WTC11 (cell line): ENCODE measurements around the gene SMIM5. TPM values are rescaled to one million over a fixed set of nuclear protein-coding genes. Genes with fewer than 3 reads are reported as not detected.

Source experiments
- ATAC-seq: fragments of 200-7000 bp; cut with Tn5 transposase; 2 replicates; pipeline ENCODE4 v1.10.0; 2021; ENCODE audit warnings: mild to moderate bottlenecking, moderate library complexity
- CTCF ChIA-PET: fragments of 300-600 bp; sonication (Branson Sonifier 250); formaldehyde crosslinking; loops from one replicate; lab custom pipeline; 2021; ENCODE audit warnings: antibody characterized with exemption; lab: Charles Lee
- POLR2A ChIA-PET: fragments of 350-600 bp; sonication (Branson Sonifier 250); formaldehyde crosslinking; loops from one replicate; lab custom pipeline; 2021; ENCODE audit warnings: antibody characterized with exemption; lab: Charles Lee
- DNase-seq: peaks from one replicate; pipeline ENCODE4 v3.0.0; 2021; ENCODE audit warnings: low spot score
- H3K27ac Mint-ChIP-seq: 2 replicates; pipeline ENCODE4 v1.8.0; 2021; ENCODE audit warnings: mixed read lengths
- H3K27me3 Mint-ChIP-seq: 2 replicates; pipeline ENCODE4 v1.8.0; 2021; ENCODE audit warnings: low read depth, mild to moderate bottlenecking, moderate library complexity, mixed read lengths
- H3K36me3 Mint-ChIP-seq: 2 replicates; pipeline ENCODE4 v1.8.0; 2021; ENCODE audit warnings: mixed read lengths
- H3K4me1 Mint-ChIP-seq: 2 replicates; pipeline ENCODE4 v1.8.0; 2022; ENCODE audit warnings: mixed read lengths
- H3K4me3 Mint-ChIP-seq: 2 replicates; pipeline ENCODE4 v1.8.0; 2021; ENCODE audit warnings: mild to moderate bottlenecking, moderate library complexity, mixed read lengths
- H3K9me3 Mint-ChIP-seq: 2 replicates; pipeline ENCODE4 v1.8.0; 2021; ENCODE audit warnings: mixed read lengths
- ESRRA ChIP-seq: sonication (generic); formaldehyde crosslinking; IDR thresholded peaks from 2 replicates; pipeline ENCODE4 v1.8.1; 2022; ENCODE audit warnings: mild to moderate bottlenecking, missing genetic modification reagents, borderline replicate concordance
- HMGA2 ChIP-seq: fragments of 250-450 bp; sonication (Bioruptor Pico); IDR thresholded peaks from 2 replicates; pipeline ENCODE4 v1.4.0; 2021; ENCODE audit warnings: mild to moderate bottlenecking, moderate library complexity
- IRF2 ChIP-seq: sonication (generic); formaldehyde crosslinking; IDR thresholded peaks from 2 replicates; pipeline ENCODE4 v1.8.0; 2022; ENCODE audit warnings: low read depth, missing genetic modification reagents, borderline replicate concordance
- JAZF1 ChIP-seq: fragments of 250-450 bp; sonication (Bioruptor Pico); IDR thresholded peaks from 2 replicates; pipeline ENCODE4 v1.9.0; 2021; ENCODE audit warnings: moderate library complexity, mild to moderate bottlenecking, inconsistent platforms
- MYBL2 ChIP-seq: sonication (generic); formaldehyde crosslinking; IDR thresholded peaks from 2 replicates; pipeline ENCODE4 v1.8.1; 2023; ENCODE audit warnings: mild to moderate bottlenecking, moderate library complexity, missing genetic modification reagents
- PRDM15 ChIP-seq: sonication (generic); formaldehyde crosslinking; IDR thresholded peaks from 2 replicates; pipeline ENCODE4 v1.8.0; 2022; ENCODE audit warnings: missing genetic modification reagents
- RORB ChIP-seq: fragments of 250-450 bp; sonication (Bioruptor Pico); IDR thresholded peaks from 2 replicates; pipeline ENCODE4 v1.9.0; 2021; ENCODE audit warnings: mild to moderate bottlenecking
- TEAD1 ChIP-seq: sonication (generic); formaldehyde crosslinking; IDR thresholded peaks from 2 replicates; pipeline ENCODE4 v1.8.0; 2022; ENCODE audit warnings: mild to moderate bottlenecking, missing genetic modification reagents
- ZNF263 ChIP-seq: sonication (generic); formaldehyde crosslinking; IDR thresholded peaks from 2 replicates; pipeline ENCODE4 v1.8.1; 2022; ENCODE audit warnings: low read depth, mild to moderate bottlenecking, moderate library complexity, missing genetic modification reagents
- ZNF281 ChIP-seq: sonication (generic); formaldehyde crosslinking; IDR thresholded peaks from 2 replicates; pipeline ENCODE4 v1.8.0; 2023; ENCODE audit warnings: mild to moderate bottlenecking, missing genetic modification reagents
- ZNF532 ChIP-seq: fragments of 250-450 bp; sonication (Bioruptor Pico); IDR thresholded peaks from 2 replicates; pipeline ENCODE4 v1.9.0; 2021; ENCODE audit warnings: mild to moderate bottlenecking, borderline replicate concordance
- ZNF671 ChIP-seq: fragments of 250-450 bp; sonication (Bioruptor Pico); IDR thresholded peaks from 2 replicates; pipeline ENCODE4 v1.8.0; 2021; ENCODE audit warnings: mild to moderate bottlenecking
- total RNA-seq: library from RNA; stranded (reverse); gene quantifications from 3 replicates; pipeline ENCODE4 v1.2.3, GENCODE V29; 2021
- TF ChIP-seq, protein P1 (sequence below): fragments of 250-450 bp; sonication (Bioruptor Pico); IDR thresholded peaks from 2 replicates; pipeline ENCODE4 v1.8.0; 2021; ENCODE audit warnings: mild to moderate bottlenecking
- TF ChIP-seq, protein P2 (sequence below): sonication (generic); formaldehyde crosslinking; IDR thresholded peaks from 2 replicates; pipeline ENCODE4 v1.8.0; 2022; ENCODE audit warnings: mild to moderate bottlenecking, missing genetic modification reagents
- TF ChIP-seq, protein P3 (sequence below): fragments of 250-450 bp; sonication (Bioruptor Pico); conservative IDR thresholded peaks from 2 replicates; pipeline ENCODE4 v1.9.0; 2021; ENCODE audit warnings: mild to moderate bottlenecking

The SMIM5 gene
- total RNA-seq, 1 experiment from 2014 or later = not detected

DNA sequence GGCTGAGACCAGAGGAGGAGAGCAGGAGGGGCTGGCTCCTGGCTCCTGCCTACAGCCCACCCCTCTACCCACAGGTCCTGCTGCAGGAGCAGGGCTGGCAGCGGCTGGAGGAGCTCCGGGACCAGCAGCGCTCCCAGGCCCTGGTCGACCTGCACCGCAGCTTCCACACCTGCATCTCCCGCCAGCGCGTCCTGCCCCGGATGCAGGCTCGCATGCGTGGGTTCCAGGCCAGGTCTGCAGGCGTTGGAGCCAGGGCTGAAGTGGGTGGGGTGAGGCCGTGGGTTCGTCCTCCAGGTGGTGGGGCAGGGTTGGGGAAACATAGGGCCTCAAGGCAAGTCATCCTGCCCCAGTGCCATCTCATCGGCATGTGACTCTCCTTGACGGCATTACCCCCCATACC, 27.4 kb upstream of the SMIM5 start (continued):
- no peak for TF ChIP-seq ZNF532 (CRISPR knock-in tag)
- TF ChIP-seq MYBL2 = no peak
- TF ChIP-seq ZNF671 (CRISPR knock-in tag) = no peak
- TF ChIP-seq ESRRA = no peak
- TF ChIP-seq ZNF263 (CRISPR knock-in tag) = no peak
- TF ChIP-seq JAZF1 (CRISPR knock-in tag) = no peak
- TF ChIP-seq, protein P1, sequence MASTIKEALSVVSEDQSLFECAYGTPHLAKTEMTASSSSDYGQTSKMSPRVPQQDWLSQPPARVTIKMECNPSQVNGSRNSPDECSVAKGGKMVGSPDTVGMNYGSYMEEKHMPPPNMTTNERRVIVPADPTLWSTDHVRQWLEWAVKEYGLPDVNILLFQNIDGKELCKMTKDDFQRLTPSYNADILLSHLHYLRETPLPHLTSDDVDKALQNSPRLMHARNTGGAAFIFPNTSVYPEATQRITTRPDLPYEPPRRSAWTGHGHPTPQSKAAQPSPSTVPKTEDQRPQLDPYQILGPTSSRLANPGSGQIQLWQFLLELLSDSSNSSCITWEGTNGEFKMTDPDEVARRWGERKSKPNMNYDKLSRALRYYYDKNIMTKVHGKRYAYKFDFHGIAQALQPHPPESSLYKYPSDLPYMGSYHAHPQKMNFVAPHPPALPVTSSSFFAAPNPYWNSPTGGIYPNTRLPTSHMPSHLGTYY = no peak
- TF ChIP-seq, all 79 proteins: peak for 0

GRCh38 chr17:75607086-75607485, 26.1 kb upstream of the SMIM5 start:
- no peak overlapping the region for H3K27ac Mint-ChIP-seq
- DNase-seq (no peak), ATAC-seq (no peak)
- no peak for TF ChIP-seq TEAD1 (CRISPR knock-in tag)
- TF ChIP-seq HMGA2 (CRISPR knock-in tag) = 0 out of 2 replicates have a peak, but pooled peaks have one; percentile 34
- no peaks in the 10 kb centered on the region for H3K27me3 Mint-ChIP-seq
- H3K4me3 Mint-ChIP-seq = no peak overlapping the region
- CTCF ChIA-PET = interaction anchor here (0.6 to 1.0 kb wide), 2 partner anchors 18 to 159 kb away, joined by 3 to 5 read pairs; no protein-coding TSS in a partner anchor
- H3K36me3 Mint-ChIP-seq = no peaks in the 10 kb centered on the region
- POLR2A ChIA-PET = no interaction called here
- no peaks in the 10 kb centered on the region for H3K4me1 Mint-ChIP-seq
- no peaks in the 10 kb centered on the region for H3K9me3 Mint-ChIP-seq

GRCh38 chr17:75610103-75610984, 22.9 kb upstream of the SMIM5 start:
- ChIA-PET POLR2A (no interaction called here), CTCF (interaction anchor here (0.8 to 19.0 kb wide), 8 partner anchors 9 to 138 kb away, joined by 3 to 304 read pairs (median 6); partner anchors contain the start of gene SMIM5)
- H3K27me3 Mint-ChIP-seq = no peaks in the 10 kb centered on the region
- no peaks in the 10 kb centered on the region for H3K9me3 Mint-ChIP-seq
- no peak overlapping the region for H3K27ac Mint-ChIP-seq
- no peaks in the 10 kb centered on the region for H3K36me3 Mint-ChIP-seq
- no peak for DNase-seq
- H3K4me3 Mint-ChIP-seq = no peak overlapping the region
- ATAC-seq = no peak
- no peaks in the 10 kb centered on the region for H3K4me1 Mint-ChIP-seq
- TF ChIP-seq ZNF281 (CRISPR knock-in tag) (no peak), RORB (CRISPR knock-in tag) (no peak), ZNF263 (CRISPR knock-in tag) (no peak), PRDM15 (CRISPR knock-in tag) (no peak), IRF2 (CRISPR knock-in tag) (no peak)
- TF ChIP-seq, protein P2, sequence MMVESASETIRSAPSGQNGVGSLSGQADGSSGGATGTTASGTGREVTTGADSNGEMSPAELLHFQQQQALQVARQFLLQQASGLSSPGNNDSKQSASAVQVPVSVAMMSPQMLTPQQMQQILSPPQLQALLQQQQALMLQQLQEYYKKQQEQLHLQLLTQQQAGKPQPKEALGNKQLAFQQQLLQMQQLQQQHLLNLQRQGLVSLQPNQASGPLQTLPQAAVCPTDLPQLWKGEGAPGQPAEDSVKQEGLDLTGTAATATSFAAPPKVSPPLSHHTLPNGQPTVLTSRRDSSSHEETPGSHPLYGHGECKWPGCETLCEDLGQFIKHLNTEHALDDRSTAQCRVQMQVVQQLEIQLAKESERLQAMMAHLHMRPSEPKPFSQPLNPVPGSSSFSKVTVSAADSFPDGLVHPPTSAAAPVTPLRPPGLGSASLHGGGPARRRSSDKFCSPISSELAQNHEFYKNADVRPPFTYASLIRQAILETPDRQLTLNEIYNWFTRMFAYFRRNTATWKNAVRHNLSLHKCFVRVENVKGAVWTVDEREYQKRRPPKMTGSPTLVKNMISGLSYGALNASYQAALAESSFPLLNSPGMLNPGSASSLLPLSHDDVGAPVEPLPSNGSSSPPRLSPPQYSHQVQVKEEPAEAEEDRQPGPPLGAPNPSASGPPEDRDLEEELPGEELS (CRISPR knock-in tag) = no peak
- TF ChIP-seq, protein P3, sequence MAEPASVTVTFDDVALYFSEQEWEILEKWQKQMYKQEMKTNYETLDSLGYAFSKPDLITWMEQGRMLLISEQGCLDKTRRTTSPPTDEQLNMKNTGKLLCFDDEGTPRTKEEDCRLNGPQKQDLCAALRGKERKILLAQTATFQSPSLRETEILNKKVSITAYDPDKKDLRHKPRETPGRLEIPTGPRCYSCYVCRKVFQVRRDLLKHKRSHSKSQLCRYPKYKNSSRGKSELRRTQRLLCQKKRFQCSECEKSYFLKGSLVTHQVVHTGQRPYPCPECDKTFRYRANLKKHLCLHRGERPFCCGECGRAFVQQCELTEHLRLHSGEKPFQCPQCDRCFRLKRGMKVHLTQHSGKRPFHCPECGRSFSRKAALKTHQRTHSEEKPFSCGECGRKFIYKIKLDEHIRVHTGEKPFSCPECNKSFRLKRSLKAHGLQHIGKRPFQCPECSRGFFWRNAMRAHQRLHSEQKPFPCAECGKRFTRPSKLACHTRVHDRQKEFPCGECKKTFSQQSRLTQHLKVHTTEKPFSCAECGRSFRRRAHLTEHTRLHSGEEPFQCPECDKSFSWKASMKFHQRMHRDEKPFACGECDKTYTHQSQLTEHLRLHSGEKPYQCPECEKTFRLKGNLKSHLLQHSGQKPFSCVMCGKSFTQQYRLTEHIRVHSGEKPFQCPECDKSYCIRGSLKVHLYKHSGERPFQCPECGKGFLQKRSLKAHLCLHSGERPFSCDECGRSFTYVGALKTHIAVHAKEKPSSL (CRISPR knock-in tag) = no peak
